ENCODE data around the gene E4F1.

The E4F1 gene

GRCh38 chr16:2210386-2211365 lies 12.7 kb upstream of the E4F1 start, which contains the start of gene BRICD5:
Gene BRICD5 (minus strand): TSS chr16:2210863. CDS start chr16:2210833, 30 bp downstream.
- Histone ChIP-seq H3K4me3 (ENCODE audit: low read depth in 1 of 5, low read length in 5 of 5) (no peak within 1 kb of the TSS), H3K9ac (ENCODE audit: low read length in 5 of 5) (no peak within 1 kb of the TSS), H3K27ac (ENCODE audit: low read depth, low read length) (no peak within 1 kb of the TSS), H3K9me3 (ENCODE audit: control insufficient read depth in 5 of 5, low read length in 5 of 5) (no peaks in the 10 kb centered on the region), H3K36me3 (ENCODE audit: control insufficient read depth in 5 of 5, insufficient read depth in 5 of 5, low read length in 5 of 5) (peaks cover 0 to 48% (median 31%) of the 10 kb centered on the region in 5 donors), H3K4me1 (ENCODE audit: control insufficient read depth in 5 of 5, insufficient read depth in 5 of 5, low read length in 5 of 5) (peaks cover 10 to 45% (median 37%) of the 10 kb centered on the region in 5 donors), H3K27me3 (ENCODE audit: control insufficient read depth in 5 of 5, insufficient read depth in 4 of 5, low read length in 5 of 5) (no peaks in the 10 kb centered on the region)

DNA sequence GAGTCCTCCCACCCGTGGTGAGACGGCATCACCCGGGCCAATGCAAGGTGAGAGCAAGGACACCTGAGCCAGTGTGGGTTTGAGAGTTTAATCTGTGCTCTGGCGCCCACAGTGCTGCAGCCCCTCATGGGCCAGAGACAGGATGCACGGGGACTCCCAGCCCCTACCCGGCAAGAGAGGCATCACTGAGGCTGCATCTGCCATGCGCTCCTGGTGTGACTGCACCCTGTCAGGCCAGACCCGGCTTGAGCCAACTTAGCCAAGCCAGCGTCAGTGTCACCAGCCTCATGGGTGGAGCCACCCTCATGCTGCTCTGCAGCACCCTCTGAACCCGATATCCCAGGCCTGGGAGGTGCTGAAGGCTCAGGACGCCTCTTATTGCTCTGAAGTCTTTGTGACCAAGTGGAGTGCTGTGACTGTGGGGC lies 11.5 kb upstream of the E4F1 start:
- Histone ChIP-seq H3K4me3 (ENCODE audit: low read depth in 1 of 5, low read length in 5 of 5) (no peak overlapping the region), H3K27ac (ENCODE audit: low read depth, low read length) (no peak overlapping the region), H3K36me3 (ENCODE audit: control insufficient read depth in 5 of 5, insufficient read depth in 5 of 5, low read length in 5 of 5) (peaks cover 0 to 45% (median 31%) of the 10 kb centered on the region in 5 donors), H3K9me3 (ENCODE audit: control insufficient read depth in 5 of 5, low read length in 5 of 5) (no peaks in the 10 kb centered on the region), H3K9ac (ENCODE audit: low read length in 5 of 5) (no peak overlapping the region), H3K4me1 (ENCODE audit: control insufficient read depth in 5 of 5, insufficient read depth in 5 of 5, low read length in 5 of 5) (peaks cover 6 to 32% (median 25%) of the 10 kb centered on the region in 5 donors), H3K27me3 (ENCODE audit: control insufficient read depth in 5 of 5, insufficient read depth in 4 of 5, low read length in 5 of 5) (no peaks in the 10 kb centered on the region)

- Histone ChIP-seq H3K27me3 (ENCODE audit: control insufficient read depth in 5 of 5, insufficient read depth in 4 of 5, low read length in 5 of 5) (no peaks in the 10 kb centered on the region), H3K4me1 (ENCODE audit: control insufficient read depth in 5 of 5, insufficient read depth in 5 of 5, low read length in 5 of 5) (peaks cover 6 to 31% (median 22%) of the 10 kb centered on the region in 5 donors), H3K9ac (ENCODE audit: low read length in 5 of 5) (peak overlapping the region in 4 of 5 donors; percentile 22 to 85 (median 65)), H3K27ac (ENCODE audit: low read depth, low read length) (no peak overlapping the region), H3K4me3 (ENCODE audit: low read depth in 1 of 5, low read length in 5 of 5) (peak overlapping the region in 3 of 5 donors; percentile 17 to 79 (median 22)), H3K36me3 (ENCODE audit: control insufficient read depth in 5 of 5, insufficient read depth in 5 of 5, low read length in 5 of 5) (peaks cover 0 to 38% (median 26%) of the 10 kb centered on the region in 5 donors), H3K9me3 (ENCODE audit: control insufficient read depth in 5 of 5, low read length in 5 of 5) (no peaks in the 10 kb centered on the region)
These were observed 10.7 kb upstream of the E4F1 start for GRCh38 chr16:2212362-2213324.

- Histone ChIP-seq H3K27ac (ENCODE audit: low read depth, low read length) (no peak overlapping the region), H3K9ac (ENCODE audit: low read length in 5 of 5) (peak overlapping the region in 4 of 5 donors; percentile 72 to 85 (median 74)), H3K4me3 (ENCODE audit: low read depth in 1 of 5, low read length in 5 of 5) (peak overlapping the region; percentile 63 to 88 (median 79)), H3K27me3 (ENCODE audit: control insufficient read depth in 5 of 5, insufficient read depth in 4 of 5, low read length in 5 of 5) (no peaks in the 10 kb centered on the region), H3K9me3 (ENCODE audit: control insufficient read depth in 5 of 5, low read length in 5 of 5) (no peaks in the 10 kb centered on the region), H3K4me1 (ENCODE audit: control insufficient read depth in 5 of 5, insufficient read depth in 5 of 5, low read length in 5 of 5) (peaks cover 6 to 31% (median 22%) of the 10 kb centered on the region in 5 donors), H3K36me3 (ENCODE audit: control insufficient read depth in 5 of 5, insufficient read depth in 5 of 5, low read length in 5 of 5) (peaks cover 0 to 23% (median 12%) of the 10 kb centered on the region in 5 donors)
These were observed 9.3 kb upstream of the E4F1 start for GRCh38 chr16:2213817-2214718.

- Histone ChIP-seq H3K36me3 (ENCODE audit: control insufficient read depth in 5 of 5, insufficient read depth in 5 of 5, low read length in 5 of 5) (peaks cover 0 to 18% (median 7%) of the 10 kb centered on the region in 5 donors), H3K27me3 (ENCODE audit: control insufficient read depth in 5 of 5, insufficient read depth in 4 of 5, low read length in 5 of 5) (no peaks in the 10 kb centered on the region), H3K9me3 (ENCODE audit: control insufficient read depth in 5 of 5, low read length in 5 of 5) (no peaks in the 10 kb centered on the region), H3K9ac (ENCODE audit: low read length in 5 of 5) (peak within 1 kb of the TSS in 4 of 5 donors; percentile 72 to 85 (median 78)), H3K4me3 (ENCODE audit: low read depth in 1 of 5, low read length in 5 of 5) (peak within 1 kb of the TSS; percentile 80 to 88 (median 83)), H3K4me1 (ENCODE audit: control insufficient read depth in 5 of 5, insufficient read depth in 5 of 5, low read length in 5 of 5) (peaks cover 6 to 31% (median 22%) of the 10 kb centered on the region in 5 donors), H3K27ac (ENCODE audit: low read depth, low read length) (peak within 1 kb of the TSS; percentile 83)
These were observed 8.7 kb upstream of the E4F1 start, which contains the start of gene PGP for GRCh38 chr16:2214719-2214968. Gene PGP (minus strand): TSS chr16:2214840. CDS start chr16:2214777, 63 bp downstream.

- Histone ChIP-seq H3K36me3 (ENCODE audit: control insufficient read depth in 5 of 5, insufficient read depth in 5 of 5, low read length in 5 of 5) (peaks cover 0 to 8% (median 0%) of the 10 kb centered on the region in 5 donors), H3K9me3 (ENCODE audit: control insufficient read depth in 5 of 5, low read length in 5 of 5) (no peaks in the 10 kb centered on the region), H3K9ac (ENCODE audit: low read length in 5 of 5) (no peak overlapping the region), H3K4me1 (ENCODE audit: control insufficient read depth in 5 of 5, insufficient read depth in 5 of 5, low read length in 5 of 5) (peaks cover 6 to 31% (median 22%) of the 10 kb centered on the region in 5 donors), H3K27ac (ENCODE audit: low read depth, low read length) (no peak overlapping the region), H3K27me3 (ENCODE audit: control insufficient read depth in 5 of 5, insufficient read depth in 4 of 5, low read length in 5 of 5) (no peaks in the 10 kb centered on the region), H3K4me3 (ENCODE audit: low read depth in 1 of 5, low read length in 5 of 5) (no peak overlapping the region)
These were observed 7.1 kb upstream of the E4F1 start for GRCh38 chr16:2216330-2216729.

GRCh38 chr16:2223942-2224486 lies 623 bp downstream of the E4F1 start:
- Histone ChIP-seq H3K4me3 (ENCODE audit: low read depth in 1 of 5, low read length in 5 of 5) (peak overlapping the region; percentile 74 to 90 (median 80)), H3K36me3 (ENCODE audit: control insufficient read depth in 5 of 5, insufficient read depth in 5 of 5, low read length in 5 of 5) (peaks cover 0 to 21% (median 14%) of the 10 kb centered on the region in 5 donors), H3K27me3 (ENCODE audit: control insufficient read depth in 5 of 5, insufficient read depth in 4 of 5, low read length in 5 of 5) (no peaks in the 10 kb centered on the region), H3K9me3 (ENCODE audit: control insufficient read depth in 5 of 5, low read length in 5 of 5) (no peaks in the 10 kb centered on the region), H3K9ac (ENCODE audit: low read length in 5 of 5) (peak overlapping the region; percentile 56 to 98 (median 92)), H3K27ac (ENCODE audit: low read depth, low read length) (peak overlapping the region; percentile 80), H3K4me1 (ENCODE audit: control insufficient read depth in 5 of 5, insufficient read depth in 5 of 5, low read length in 5 of 5) (peaks cover 0 to 20% (median 19%) of the 10 kb centered on the region in 5 donors)

DNA sequence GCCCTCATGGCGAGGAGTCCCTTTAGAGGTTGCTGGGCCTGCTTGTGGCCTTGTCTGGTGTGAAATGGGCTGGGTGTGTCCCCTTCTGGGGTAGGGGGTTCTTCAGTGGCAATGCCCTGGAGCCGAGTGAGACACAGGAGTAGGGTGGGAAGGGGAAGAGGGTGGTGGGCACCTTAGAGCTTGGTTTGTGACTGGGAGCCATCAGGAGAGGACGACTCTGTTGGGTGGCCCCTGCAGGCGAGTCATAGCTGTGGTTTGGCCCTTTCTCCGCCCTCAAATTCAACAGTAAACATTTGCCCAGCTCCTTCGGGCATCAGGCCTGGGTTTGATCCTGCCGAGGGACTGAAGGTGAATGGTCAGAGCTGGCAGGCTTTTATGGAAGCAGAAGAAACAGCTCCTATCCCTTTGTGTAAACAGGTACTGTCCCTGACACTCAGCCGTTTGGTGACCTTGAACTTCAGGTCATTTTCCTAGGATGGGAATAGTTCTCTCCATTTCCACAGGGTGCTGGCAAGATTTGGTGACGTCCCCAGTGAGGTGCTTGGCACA lies 2.9 kb downstream of the E4F1 start:
- H3K36me3 ChIP-seq (ENCODE audit: control insufficient read depth in 5 of 5, insufficient read depth in 5 of 5, low read length in 5 of 5) = peaks cover 0 to 43% (median 33%) of the 10 kb centered on the region in 5 donors
- no peak overlapping the region for H3K27ac ChIP-seq (ENCODE audit: low read depth, low read length)
- no peak overlapping the region for H3K4me3 ChIP-seq (ENCODE audit: low read depth in 1 of 5, low read length in 5 of 5)
- peaks cover 0 to 28% (median 20%) of the 10 kb centered on the region in 5 donors for H3K4me1 ChIP-seq (ENCODE audit: control insufficient read depth in 5 of 5, insufficient read depth in 5 of 5, low read length in 5 of 5)
- H3K9me3 ChIP-seq (ENCODE audit: control insufficient read depth in 5 of 5, low read length in 5 of 5) = no peaks in the 10 kb centered on the region
- no peak overlapping the region for H3K9ac ChIP-seq (ENCODE audit: low read length in 5 of 5)
- H3K27me3 ChIP-seq (ENCODE audit: control insufficient read depth in 5 of 5, insufficient read depth in 4 of 5, low read length in 5 of 5) = no peaks in the 10 kb centered on the region
